Colonic mucosa (tissue), 4 donors: ENCODE data around the gene MRM2. TPM values are rescaled to one million over a fixed set of nuclear protein-coding genes. Genes with fewer than 3 reads are reported as not detected.

ENCODE experiments used
- DNase-seq: peaks from one replicate; pipeline ENCODE4 v3.0.0-alpha.2; 2020
- H3K27ac ChIP-seq: fragments of 200-600 bp; one replicate; pipeline ENCODE4 v1.8.0; 2021
- H3K27me3 ChIP-seq: fragments of 200-600 bp; one replicate; pipeline ENCODE4 v1.8.0; 2021
- H3K36me3 ChIP-seq: fragments of 200-600 bp; one replicate; pipeline ENCODE4 v1.8.0; 2021
- H3K4me1 ChIP-seq: fragments of 200-600 bp; one replicate; pipeline ENCODE4 v1.8.0; 2021; ENCODE audit warnings: mild to moderate bottlenecking
- H3K4me3 ChIP-seq: fragments of 200-600 bp; one replicate; pipeline ENCODE4 v1.8.0; 2021
- H3K9ac ChIP-seq, 2 donors: one replicate each; pipeline ENCODE4 v1.7.0; 2013; ENCODE audit warnings: control low read depth in 2 of 2, low read depth in 2 of 2, low read length in 2 of 2
- H3K9me3 ChIP-seq: fragments of 200-600 bp; one replicate; pipeline ENCODE4 v1.8.0; 2021
- CTCF ChIP-seq: fragments of 200-600 bp; IDR thresholded peaks from one replicate; pipeline ENCODE4 v1.8.0; 2022; ENCODE audit warnings: antibody characterized with exemption, mild to moderate bottlenecking
- intact Hi-C: fragments of 100-400 bp; cut with DNase I; formaldehyde crosslinking; loops from one replicate; pipeline ENCODE4 v1.14.1; 2022
- total RNA-seq, 2 donors: library from RNA; stranded (reverse); fragmentation: NEBNext Ultra II Directional in 1 of 2; extraction: Animal tissue kit (Norgen Biotek cat#: 25700) in 1 of 2; gene quantifications; one replicate each; pipeline ENCODE4 v1.2.1, GENCODE V29; 2021
- donor health status: healthy.
- donor health status: DM: no; HTN: no; CAD: no.
- donor health status: DM: no; HTN: no; CAD: no.

MRM2 gene
- total RNA-seq, 2 donors from 2014 or later: 17.3 to 27.0 TPM

GRCh38 chr7:2218444-2218785 is 23.6 kb downstream of the MRM2 start:
- no peak for DNase-seq
- Histone ChIP-seq H3K4me1 (no peaks in the 10 kb centered on the region), H3K36me3 (no peaks in the 10 kb centered on the region), H3K27ac (no peak overlapping the region), H3K9ac (no peak overlapping the region), H3K4me3 (no peak overlapping the region), H3K27me3 (no peaks in the 10 kb centered on the region), H3K9me3 (no peaks in the 10 kb centered on the region)
- intact Hi-C loops: no loop called here
- no peak for TF ChIP-seq CTCF

GRCh38 chr7:2217716-2218443 is 24.1 kb downstream of the MRM2 start:
- Histone ChIP-seq H3K27me3 (no peaks in the 10 kb centered on the region), H3K27ac (no peak overlapping the region), H3K9me3 (no peaks in the 10 kb centered on the region), H3K9ac (no peak overlapping the region), H3K36me3 (no peaks in the 10 kb centered on the region), H3K4me3 (no peak overlapping the region), H3K4me1 (no peaks in the 10 kb centered on the region)
- intact Hi-C loops: no loop called here
- no peak for DNase-seq
- TF ChIP-seq CTCF: no peak

- TF ChIP-seq CTCF: no peak
- Histone ChIP-seq H3K4me3 (no peak overlapping the region), H3K36me3 (no peaks in the 10 kb centered on the region), H3K27me3 (no peaks in the 10 kb centered on the region), H3K9me3 (no peaks in the 10 kb centered on the region), H3K9ac (no peak overlapping the region), H3K27ac (no peak overlapping the region), H3K4me1 (no peaks in the 10 kb centered on the region)
- DNase-seq: no peak
- intact Hi-C loops: no loop called here
These were observed 24.8 kb downstream of the MRM2 start for GRCh38 chr7:2217206-2217605.

- DNase-seq: no peak
- no peaks in the 10 kb centered on the region for H3K9me3 ChIP-seq
- TF ChIP-seq CTCF: no peak
- H3K27ac ChIP-seq: no peak overlapping the region
- intact Hi-C loops: no loop called here
- no peaks in the 10 kb centered on the region for H3K27me3 ChIP-seq
- H3K4me1 ChIP-seq: no peaks in the 10 kb centered on the region
- no peak overlapping the region for H3K9ac ChIP-seq
- no peak overlapping the region for H3K4me3 ChIP-seq
- no peaks in the 10 kb centered on the region for H3K36me3 ChIP-seq
These were observed 26.2 kb downstream of the MRM2 start for GRCh38 chr7:2215851-2216250.

GRCh38 chr7:2214636-2215035 is 27.4 kb downstream of the MRM2 start:
- Histone ChIP-seq H3K36me3 (no peaks in the 10 kb centered on the region), H3K27me3 (no peaks in the 10 kb centered on the region), H3K4me1 (no peaks in the 10 kb centered on the region), H3K9ac (no peak overlapping the region), H3K4me3 (no peak overlapping the region), H3K9me3 (no peaks in the 10 kb centered on the region), H3K27ac (no peak overlapping the region)
- intact Hi-C loops: no loop called here
- no peak for DNase-seq
- no peak for TF ChIP-seq CTCF
